GM12892 (cell line): Measurements from ENCODE around the gene VPS51.

Source experiments
- POLR2A ChIP-seq: IDR thresholded peaks from 2 replicates; pipeline ENCODE4 v1.6.1; 2011; ENCODE audit warnings: low read depth, low read length, control low read depth
- TAF1 ChIP-seq: IDR thresholded peaks from 2 replicates; pipeline ENCODE4 v1.6.1; 2011; ENCODE audit warnings: low read depth, mild to moderate bottlenecking, control low read depth, low read length, borderline replicate concordance

GRCh38 chr11:65134240-65134951 lies 38.4 kb downstream of the VPS51 start, which contains the start of gene SYVN1:
- TF ChIP-seq TAF1 (peak; percentile 45; the same call in 1 of the 2 replicates), POLR2A (peak; percentile 90)
